H1 (cell line): ENCODE measurements around the gene BTK. TPM values are rescaled to one million over a fixed set of nuclear protein-coding genes. Genes with fewer than 3 reads are reported as not detected.

Experiments
- polyA plus RNA-seq, 7 experiments: library from polyadenylated mRNA; depleted of rRNA in 3 of 7; stranded (reverse) in 5 of 7; unstranded in 2 of 7; fragments of >200 nt in 5 of 7; fragments of 200-250 nt in 2 of 7; gene quantifications; 1 replicate in 5 of 7; 2 replicates in 1 of 7; 4 replicates in 1 of 7; pipeline versions ENCODE4 v1.2.1 to v1.2.3, GENCODE V29; 2011 to 2013; ENCODE audit warnings: missing spikeins in 2 of 7, mixed read lengths in 2 of 7
- total RNA-seq: library from RNA; stranded (reverse); fragmentation: NEBNext Ultra II Directional; extraction: Animal tissue kit (Norgen Biotek cat#: 25700); gene quantifications from 2 replicates; pipeline ENCODE4 v1.2.1, GENCODE V29; 2021
- TF ChIP-seq, protein P1 (sequence below): fragments of 300-600 bp; sonication (generic); IDR thresholded peaks from 2 replicates; pipeline ENCODE4 v1.7.1; 2012; ENCODE audit warnings: low read length, moderate library complexity, mild to moderate bottlenecking, inconsistent platforms; ENCODE audit not compliant: insufficient replicate concordance

The BTK gene
- total and polyA plus RNA-seq, 2 of the 8 experiments (the other 6 are each of a cell fraction or from before 2014, with no cell fraction given), result 0.06 to 0.20 TPM

DNA sequence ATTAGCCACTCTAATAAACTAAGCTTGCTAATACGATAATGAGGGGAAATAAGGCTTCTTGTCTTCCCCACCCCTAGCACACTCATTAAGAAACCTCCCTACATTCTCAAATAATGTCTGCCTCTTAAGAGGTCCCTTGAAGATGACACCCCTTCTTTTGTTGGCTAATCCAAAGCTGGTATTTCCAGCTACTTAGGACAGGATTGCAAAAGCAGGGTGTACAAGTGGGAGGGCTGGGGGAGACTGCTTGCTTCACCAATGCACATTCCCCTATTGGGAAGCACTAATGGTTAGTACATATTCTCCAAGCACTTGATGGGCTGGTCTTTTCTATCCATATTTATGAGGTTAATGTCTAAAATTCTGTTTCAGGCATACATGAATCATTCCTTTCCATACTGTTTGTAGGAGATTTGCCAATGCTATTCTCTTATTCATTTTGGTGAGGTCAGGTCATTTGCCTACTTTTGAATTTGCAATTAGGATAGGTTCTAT is 20.6 kb downstream of the BTK start (continued):
- TF ChIP-seq, protein P1, sequence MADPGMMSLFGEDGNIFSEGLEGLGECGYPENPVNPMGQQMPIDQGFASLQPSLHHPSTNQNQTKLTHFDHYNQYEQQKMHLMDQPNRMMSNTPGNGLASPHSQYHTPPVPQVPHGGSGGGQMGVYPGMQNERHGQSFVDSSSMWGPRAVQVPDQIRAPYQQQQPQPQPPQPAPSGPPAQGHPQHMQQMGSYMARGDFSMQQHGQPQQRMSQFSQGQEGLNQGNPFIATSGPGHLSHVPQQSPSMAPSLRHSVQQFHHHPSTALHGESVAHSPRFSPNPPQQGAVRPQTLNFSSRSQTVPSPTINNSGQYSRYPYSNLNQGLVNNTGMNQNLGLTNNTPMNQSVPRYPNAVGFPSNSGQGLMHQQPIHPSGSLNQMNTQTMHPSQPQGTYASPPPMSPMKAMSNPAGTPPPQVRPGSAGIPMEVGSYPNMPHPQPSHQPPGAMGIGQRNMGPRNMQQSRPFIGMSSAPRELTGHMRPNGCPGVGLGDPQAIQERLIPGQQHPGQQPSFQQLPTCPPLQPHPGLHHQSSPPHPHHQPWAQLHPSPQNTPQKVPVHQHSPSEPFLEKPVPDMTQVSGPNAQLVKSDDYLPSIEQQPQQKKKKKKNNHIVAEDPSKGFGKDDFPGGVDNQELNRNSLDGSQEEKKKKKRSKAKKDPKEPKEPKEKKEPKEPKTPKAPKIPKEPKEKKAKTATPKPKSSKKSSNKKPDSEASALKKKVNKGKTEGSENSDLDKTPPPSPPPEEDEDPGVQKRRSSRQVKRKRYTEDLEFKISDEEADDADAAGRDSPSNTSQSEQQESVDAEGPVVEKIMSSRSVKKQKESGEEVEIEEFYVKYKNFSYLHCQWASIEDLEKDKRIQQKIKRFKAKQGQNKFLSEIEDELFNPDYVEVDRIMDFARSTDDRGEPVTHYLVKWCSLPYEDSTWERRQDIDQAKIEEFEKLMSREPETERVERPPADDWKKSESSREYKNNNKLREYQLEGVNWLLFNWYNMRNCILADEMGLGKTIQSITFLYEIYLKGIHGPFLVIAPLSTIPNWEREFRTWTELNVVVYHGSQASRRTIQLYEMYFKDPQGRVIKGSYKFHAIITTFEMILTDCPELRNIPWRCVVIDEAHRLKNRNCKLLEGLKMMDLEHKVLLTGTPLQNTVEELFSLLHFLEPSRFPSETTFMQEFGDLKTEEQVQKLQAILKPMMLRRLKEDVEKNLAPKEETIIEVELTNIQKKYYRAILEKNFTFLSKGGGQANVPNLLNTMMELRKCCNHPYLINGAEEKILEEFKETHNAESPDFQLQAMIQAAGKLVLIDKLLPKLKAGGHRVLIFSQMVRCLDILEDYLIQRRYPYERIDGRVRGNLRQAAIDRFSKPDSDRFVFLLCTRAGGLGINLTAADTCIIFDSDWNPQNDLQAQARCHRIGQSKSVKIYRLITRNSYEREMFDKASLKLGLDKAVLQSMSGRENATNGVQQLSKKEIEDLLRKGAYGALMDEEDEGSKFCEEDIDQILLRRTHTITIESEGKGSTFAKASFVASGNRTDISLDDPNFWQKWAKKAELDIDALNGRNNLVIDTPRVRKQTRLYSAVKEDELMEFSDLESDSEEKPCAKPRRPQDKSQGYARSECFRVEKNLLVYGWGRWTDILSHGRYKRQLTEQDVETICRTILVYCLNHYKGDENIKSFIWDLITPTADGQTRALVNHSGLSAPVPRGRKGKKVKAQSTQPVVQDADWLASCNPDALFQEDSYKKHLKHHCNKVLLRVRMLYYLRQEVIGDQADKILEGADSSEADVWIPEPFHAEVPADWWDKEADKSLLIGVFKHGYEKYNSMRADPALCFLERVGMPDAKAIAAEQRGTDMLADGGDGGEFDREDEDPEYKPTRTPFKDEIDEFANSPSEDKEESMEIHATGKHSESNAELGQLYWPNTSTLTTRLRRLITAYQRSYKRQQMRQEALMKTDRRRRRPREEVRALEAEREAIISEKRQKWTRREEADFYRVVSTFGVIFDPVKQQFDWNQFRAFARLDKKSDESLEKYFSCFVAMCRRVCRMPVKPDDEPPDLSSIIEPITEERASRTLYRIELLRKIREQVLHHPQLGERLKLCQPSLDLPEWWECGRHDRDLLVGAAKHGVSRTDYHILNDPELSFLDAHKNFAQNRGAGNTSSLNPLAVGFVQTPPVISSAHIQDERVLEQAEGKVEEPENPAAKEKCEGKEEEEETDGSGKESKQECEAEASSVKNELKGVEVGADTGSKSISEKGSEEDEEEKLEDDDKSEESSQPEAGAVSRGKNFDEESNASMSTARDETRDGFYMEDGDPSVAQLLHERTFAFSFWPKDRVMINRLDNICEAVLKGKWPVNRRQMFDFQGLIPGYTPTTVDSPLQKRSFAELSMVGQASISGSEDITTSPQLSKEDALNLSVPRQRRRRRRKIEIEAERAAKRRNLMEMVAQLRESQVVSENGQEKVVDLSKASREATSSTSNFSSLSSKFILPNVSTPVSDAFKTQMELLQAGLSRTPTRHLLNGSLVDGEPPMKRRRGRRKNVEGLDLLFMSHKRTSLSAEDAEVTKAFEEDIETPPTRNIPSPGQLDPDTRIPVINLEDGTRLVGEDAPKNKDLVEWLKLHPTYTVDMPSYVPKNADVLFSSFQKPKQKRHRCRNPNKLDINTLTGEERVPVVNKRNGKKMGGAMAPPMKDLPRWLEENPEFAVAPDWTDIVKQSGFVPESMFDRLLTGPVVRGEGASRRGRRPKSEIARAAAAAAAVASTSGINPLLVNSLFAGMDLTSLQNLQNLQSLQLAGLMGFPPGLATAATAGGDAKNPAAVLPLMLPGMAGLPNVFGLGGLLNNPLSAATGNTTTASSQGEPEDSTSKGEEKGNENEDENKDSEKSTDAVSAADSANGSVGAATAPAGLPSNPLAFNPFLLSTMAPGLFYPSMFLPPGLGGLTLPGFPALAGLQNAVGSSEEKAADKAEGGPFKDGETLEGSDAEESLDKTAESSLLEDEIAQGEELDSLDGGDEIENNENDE, result no peak
